K562 (cell line): ENCODE measurements around the gene LRP10. TPM values are rescaled to one million over a fixed set of nuclear protein-coding genes. Genes with fewer than 3 reads are reported as not detected.

Source experiments
- BCOR ChIP-seq: fragments of 450-650 bp; IDR thresholded peaks from 2 replicates; pipeline ENCODE4 v1.6.1; 2016
- HDGF ChIP-seq: fragments of 450-650 bp; IDR thresholded peaks from 2 replicates; pipeline ENCODE4 v1.6.1; 2016
- IRF9 ChIP-seq: fragments of 450-650 bp; IDR thresholded peaks from 2 replicates; pipeline ENCODE4 v1.6.1; 2016; ENCODE audit warnings: missing biosample characterization, missing genetic modification characterization
- MBD1 ChIP-seq: fragments of 250-450 bp; sonication (Bioruptor Pico); IDR thresholded peaks from 2 replicates; pipeline ENCODE4 v1.8.0; 2022; ENCODE audit warnings: inconsistent platforms
- ZNF395 ChIP-seq: fragments of 200-800 bp; sonication (Bioruptor generic); IDR thresholded peaks from 2 replicates; pipeline ENCODE4 v1.6.1; 2017; ENCODE audit warnings: missing genetic modification characterization, missing compliant biosample characterization
- polyA plus RNA-seq, 8 experiments: library from polyadenylated mRNA; depleted of rRNA in 4 of 8; stranded (reverse) in 5 of 8; unstranded in 3 of 8; fragments of >200 nt; fragmentation: Nextera tagmentation in 2 of 8; fragmentation: Illumina TruSeq in 1 of 8; extraction: Ambion mirVana in 2 of 8; extraction: Trizol in 1 of 8; gene quantifications; 2 replicates each; pipeline versions ENCODE4 v1.2.1 to v1.2.3, GENCODE V29; 2011 to 2014; ENCODE audit warnings: inconsistent platforms in 1 of 8, missing spikeins in 1 of 8
- total RNA-seq, 7 experiments: library from RNA; depleted of rRNA in 6 of 7; stranded (reverse); fragments of >200 nt in 6 of 7; fragmentation: Illumina TruSeq in 2 of 7; extraction: Trizol in 2 of 7; gene quantifications; 2 replicates each; pipeline versions ENCODE4 v1.2.1 to v1.2.3, GENCODE V29; 2011 to 2021; ENCODE audit warnings: low replicate concordance in 1 of 7

Gene LRP10
- total and polyA plus RNA-seq, 9 of the 15 experiments (the other 6 are each of a cell fraction or from before 2014, with no cell fraction given), result 1.3 to 45.5 (median 10.9) TPM

- peak; percentile 69; the same call in 1 of the 2 replicates for TF ChIP-seq ZNF395
- peak; percentile 51; the same call in 1 of the 2 replicates for TF ChIP-seq BCOR
- TF ChIP-seq MBD1 (CRISPR knock-in tag), result peak; percentile 85; the same call in 1 of the 2 replicates
- TF ChIP-seq IRF9 (tag), result 0 out of 2 replicates have a peak, but pooled peaks have one; percentile 38
- 0 out of 2 replicates have a peak, but pooled peaks have one; percentile 44 for TF ChIP-seq HDGF
- TF ChIP-seq, all 486 proteins: peak for 12; not testable (repeated sequence) for 474
Measured at GRCh38 chr14:22829076-22829660, 42.4 kb upstream of the LRP10 start (continued).
